ENCODE data around the gene HABP4.

The HABP4 gene

GRCh38 chr9:96522366-96522765, 72.4 kb downstream of the HABP4 start:
- no peak for DNase-seq (ENCODE audit: low read depth in 2 of 2)

GRCh38 chr9:96523374-96523773, 73.4 kb downstream of the HABP4 start:
- DNase-seq (ENCODE audit: low read depth in 2 of 2): no peak

- DNase-seq (ENCODE audit: low read depth in 2 of 2): no peak
Measured at GRCh38 chr9:96524045-96524444, 74.1 kb downstream of the HABP4 start.

GRCh38 chr9:96524764-96525163, 74.8 kb downstream of the HABP4 start:
- no peak for DNase-seq (ENCODE audit: low read depth in 2 of 2)

GRCh38 chr9:96532173-96532572, 82.2 kb downstream of the HABP4 start:
- DNase-seq (ENCODE audit: low read depth in 2 of 2): no peak

- DNase-seq (ENCODE audit: low read depth in 2 of 2): no peak
Measured at GRCh38 chr9:96540106-96540505, 90.1 kb downstream of the HABP4 start.

Data from stimulated activated CD8-positive, alpha-beta memory T cell treated with anti-CD3 and anti-CD28 coated beads, Interleukin-7, amount 100 ng/mL, for 4 hours (primary cell).